ENCODE measurements around the gene ATP2A2. TPM values are rescaled to one million over a fixed set of nuclear protein-coding genes. Genes with fewer than 3 reads are reported as not detected.

Gene ATP2A2
- polyA plus RNA-seq, 1 donor (not counting 4 experiments of a cell fraction or from before 2014, with no cell fraction given): 127 TPM

- H3K9me1 ChIP-seq (ENCODE audit: control insufficient read depth, extremely low read depth, insufficient read depth, low read length): no peaks in the 10 kb centered on the region
- H3K4me1 ChIP-seq (ENCODE audit: control insufficient read depth, extremely low read depth, insufficient read depth, low read length): no peaks in the 10 kb centered on the region
- no peak overlapping the region for H3K4me2 ChIP-seq (ENCODE audit: control insufficient read depth, extremely low read depth, insufficient read depth, low read depth, low read length)
- DNase-seq (ENCODE audit: low read depth, low spot score) (no peak), FAIRE-seq (no peak)
- H3K27me3 ChIP-seq (ENCODE audit: control insufficient read depth, extremely low read depth, insufficient read depth, low read length): no peaks in the 10 kb centered on the region
- H3K36me3 ChIP-seq (ENCODE audit: control insufficient read depth in 2 of 2, extremely low read depth in 1 of 2, insufficient read depth in 2 of 2, low read length in 2 of 2): peaks cover 21 to 23% of the 10 kb centered on the region in 2 experiments
- no peak overlapping the region for H3K4me3 ChIP-seq (ENCODE audit: control insufficient read depth in 2 of 3, extremely low read depth in 1 of 3, insufficient read depth in 2 of 3, low read depth in 1 of 3, low read length in 3 of 3)
- H2AFZ ChIP-seq (ENCODE audit: control insufficient read depth, low read length): no peak overlapping the region
- H3K9me3 ChIP-seq (ENCODE audit: control insufficient read depth, low read depth, low read length): no peaks in the 10 kb centered on the region
- H3K79me2 ChIP-seq (ENCODE audit: control insufficient read depth, insufficient read depth, low read length): no peaks in the 10 kb centered on the region
- dilution Hi-C loops (cut with MboI; ENCODE audit: extremely low pct_ligation_motif_present, low sequenced_read_pairs): no loop called here
- no peak overlapping the region for H3K27ac ChIP-seq (ENCODE audit: control insufficient read depth, insufficient read depth, low read length)
- H4K20me1 ChIP-seq (ENCODE audit: control insufficient read depth, extremely low read depth, insufficient read depth, low read length): no peaks in the 10 kb centered on the region
- H3K9ac ChIP-seq (ENCODE audit: control insufficient read depth, extremely low read depth, insufficient read depth, low read length): no peak overlapping the region
- no peak for TF ChIP-seq EZH2 (IDR thresholded peaks at IDR 0.05; ENCODE audit: low read length)
- TF ChIP-seq, protein P1, sequence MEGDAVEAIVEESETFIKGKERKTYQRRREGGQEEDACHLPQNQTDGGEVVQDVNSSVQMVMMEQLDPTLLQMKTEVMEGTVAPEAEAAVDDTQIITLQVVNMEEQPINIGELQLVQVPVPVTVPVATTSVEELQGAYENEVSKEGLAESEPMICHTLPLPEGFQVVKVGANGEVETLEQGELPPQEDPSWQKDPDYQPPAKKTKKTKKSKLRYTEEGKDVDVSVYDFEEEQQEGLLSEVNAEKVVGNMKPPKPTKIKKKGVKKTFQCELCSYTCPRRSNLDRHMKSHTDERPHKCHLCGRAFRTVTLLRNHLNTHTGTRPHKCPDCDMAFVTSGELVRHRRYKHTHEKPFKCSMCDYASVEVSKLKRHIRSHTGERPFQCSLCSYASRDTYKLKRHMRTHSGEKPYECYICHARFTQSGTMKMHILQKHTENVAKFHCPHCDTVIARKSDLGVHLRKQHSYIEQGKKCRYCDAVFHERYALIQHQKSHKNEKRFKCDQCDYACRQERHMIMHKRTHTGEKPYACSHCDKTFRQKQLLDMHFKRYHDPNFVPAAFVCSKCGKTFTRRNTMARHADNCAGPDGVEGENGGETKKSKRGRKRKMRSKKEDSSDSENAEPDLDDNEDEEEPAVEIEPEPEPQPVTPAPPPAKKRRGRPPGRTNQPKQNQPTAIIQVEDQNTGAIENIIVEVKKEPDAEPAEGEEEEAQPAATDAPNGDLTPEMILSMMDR (optimal IDR thresholded peaks at IDR 0.05 in 1 of 3, IDR thresholded peaks at IDR 0.05 in 1 of 3, conservative IDR thresholded peaks at IDR 0.05 in 1 of 3; ENCODE audit: extremely low read depth in 1 of 3, insufficient read depth in 2 of 3, low read length in 3 of 3): no peak
Observed at GRCh38 chr12:110353211-110353965, 72.3 kb downstream of the ATP2A2 start.

GRCh38 chr12:110354172-110354780, 73.2 kb downstream of the ATP2A2 start:
- H3K79me2 ChIP-seq (ENCODE audit: control insufficient read depth, insufficient read depth, low read length): no peaks in the 10 kb centered on the region
- H2AFZ ChIP-seq (ENCODE audit: control insufficient read depth, low read length): no peak overlapping the region
- H3K9me1 ChIP-seq (ENCODE audit: control insufficient read depth, extremely low read depth, insufficient read depth, low read length): no peaks in the 10 kb centered on the region
- peaks cover 14% of the 10 kb centered on the region in 2 experiments for H3K36me3 ChIP-seq (ENCODE audit: control insufficient read depth in 2 of 2, extremely low read depth in 1 of 2, insufficient read depth in 2 of 2, low read length in 2 of 2)
- no peaks in the 10 kb centered on the region for H3K9me3 ChIP-seq (ENCODE audit: control insufficient read depth, low read depth, low read length)
- DNase-seq (ENCODE audit: low read depth, low spot score) (no peak), FAIRE-seq (no peak)
- H3K27ac ChIP-seq (ENCODE audit: control insufficient read depth, insufficient read depth, low read length): no peak overlapping the region
- no peak overlapping the region for H3K4me2 ChIP-seq (ENCODE audit: control insufficient read depth, extremely low read depth, insufficient read depth, low read depth, low read length)
- dilution Hi-C loops (cut with MboI; ENCODE audit: extremely low pct_ligation_motif_present, low sequenced_read_pairs): no loop called here
- TF ChIP-seq EZH2 (IDR thresholded peaks at IDR 0.05; ENCODE audit: low read length): no peak
- TF ChIP-seq, protein P1 (optimal IDR thresholded peaks at IDR 0.05 in 1 of 3, IDR thresholded peaks at IDR 0.05 in 1 of 3, conservative IDR thresholded peaks at IDR 0.05 in 1 of 3; ENCODE audit: extremely low read depth in 1 of 3, insufficient read depth in 2 of 3, low read length in 3 of 3): no peak
- no peaks in the 10 kb centered on the region for H4K20me1 ChIP-seq (ENCODE audit: control insufficient read depth, extremely low read depth, insufficient read depth, low read length)
- H3K4me1 ChIP-seq (ENCODE audit: control insufficient read depth, extremely low read depth, insufficient read depth, low read length): no peaks in the 10 kb centered on the region
- no peaks in the 10 kb centered on the region for H3K27me3 ChIP-seq (ENCODE audit: control insufficient read depth, extremely low read depth, insufficient read depth, low read length)
- H3K4me3 ChIP-seq (ENCODE audit: control insufficient read depth in 2 of 3, extremely low read depth in 1 of 3, insufficient read depth in 2 of 3, low read depth in 1 of 3, low read length in 3 of 3): no peak overlapping the region
- H3K9ac ChIP-seq (ENCODE audit: control insufficient read depth, extremely low read depth, insufficient read depth, low read length): no peak overlapping the region
